Tibial nerve (tissue), 4 donors: ENCODE data around the gene SRP9.

Experiments used
- CTCF ChIP-seq, 5 experiments: fragments of 200-600 bp in 3 of 5; fragments of 450-650 bp in 2 of 5; sonication (generic) in 3 of 5; IDR thresholded peaks; one replicate each; pipeline ENCODE4 v1.5.1; 2016 to 2019; ENCODE audit warnings: antibody characterized with exemption in 5 of 5, mild to moderate bottlenecking in 3 of 5, moderate library complexity in 2 of 5
- EP300 ChIP-seq, 2 donors: sonication (generic); formaldehyde crosslinking; IDR thresholded peaks; one replicate each; pipeline ENCODE4 v1.6.1; 2017; ENCODE audit warnings: antibody characterized with exemption in 2 of 2, mild to moderate bottlenecking in 1 of 2
- POLR2A ChIP-seq, 2 donors: fragments of 450-650 bp; IDR thresholded peaks; one replicate each; pipeline ENCODE4 v1.6.1; 2017; ENCODE audit warnings: antibody characterized with exemption in 2 of 2, mild to moderate bottlenecking in 2 of 2, moderate library complexity in 2 of 2

GRCh38 chr1:225771661-225772322 lies 5.8 kb upstream of the SRP9 start:
- TF ChIP-seq POLR2A (IDR thresholded peaks at IDR 0.05): no peak
- TF ChIP-seq CTCF (IDR thresholded peaks at IDR 0.05): no peak
- TF ChIP-seq EP300 (IDR thresholded peaks at IDR 0.05): no peak
